GM10248 (cell line): ENCODE measurements around the gene TBC1D9.

ENCODE experiments used
- CTCF ChIA-PET: fragments of 300-600 bp; sonication (Branson Sonifier 250); formaldehyde crosslinking; extraction: SDS; loops from one replicate; lab custom pipeline; 2021; ENCODE audit warnings: antibody characterized with exemption; lab: Yijun Ruan, JAX
- POLR2A ChIA-PET: fragments of 350-650 bp; sonication (Branson Sonifier 250); formaldehyde crosslinking; extraction: SDS; loops from one replicate; lab custom pipeline; 2020; ENCODE audit warnings: antibody characterized with exemption; lab: Yijun Ruan, JAX
- DNase-seq: peaks from one replicate; pipeline ENCODE4 v3.0.0; 2012; ENCODE audit errors: extremely low spot score
- CTCF ChIP-seq: IDR thresholded peaks from 2 replicates; pipeline ENCODE4 v1.5.1; 2012; ENCODE audit warnings: mild to moderate bottlenecking, low read depth; ENCODE audit errors: extremely low read depth, missing control alignments, control extremely low read depth

TBC1D9 gene

GRCh38 chr4:140740422-140740821 is 15.8 kb downstream of the TBC1D9 start:
- no peak for TF ChIP-seq CTCF
- DNase-seq: no peak
- CTCF ChIA-PET: interaction anchor here (0.8 to 1.4 kb wide), 4 partner anchors 9 to 95 kb away, joined by 3 to 5 read pairs (median 3); partner anchors contain the start of gene TBC1D9
- POLR2A ChIA-PET: no interaction called here

DNA sequence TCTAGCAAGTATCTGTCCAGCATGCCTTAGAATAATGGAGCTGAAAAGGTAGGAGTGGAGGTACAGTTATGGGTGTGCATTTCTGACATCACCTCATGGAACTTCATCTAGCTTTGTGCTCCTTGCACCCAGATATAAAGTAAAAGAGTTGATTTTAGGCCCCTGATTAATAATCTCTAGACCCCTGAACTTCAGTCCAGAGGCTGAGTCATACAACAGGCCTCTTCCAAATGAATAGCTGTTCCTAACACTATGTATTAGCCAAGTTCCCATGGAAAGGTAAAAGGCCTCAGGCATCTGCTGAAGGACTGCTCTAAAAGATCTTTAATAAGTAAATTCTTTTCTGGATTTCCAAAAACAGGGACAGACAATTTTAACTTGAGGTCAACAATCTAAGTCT is 16.2 kb downstream of the TBC1D9 start:
- TF ChIP-seq CTCF: no peak
- ChIA-PET POLR2A (no interaction called here), CTCF (interaction anchor here (0.8 to 1.7 kb wide), 5 partner anchors 9 to 96 kb away, joined by 3 to 5 read pairs (median 3); partner anchors contain the start of gene TBC1D9)
- no peak for DNase-seq

DNA sequence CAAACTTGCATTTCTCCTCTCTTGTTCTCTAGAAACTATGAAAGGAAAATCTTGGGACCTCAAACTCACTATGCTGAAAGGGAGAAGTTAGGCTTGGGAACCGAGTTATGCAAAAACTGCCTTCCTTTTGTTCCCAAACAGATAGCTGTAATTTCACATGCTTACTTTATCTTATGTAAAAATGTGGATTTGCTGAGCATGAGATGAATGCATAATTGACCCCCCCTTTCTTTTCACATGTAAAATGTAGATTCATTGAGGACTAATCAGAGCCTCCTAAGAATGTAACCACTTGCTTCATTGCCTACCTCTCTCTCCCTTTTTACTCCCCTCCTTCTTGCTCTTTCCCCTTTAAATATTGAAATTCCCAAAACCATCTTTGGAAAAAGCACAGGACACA is 18.0 kb downstream of the TBC1D9 start:
- DNase-seq: no peak
- TF ChIP-seq CTCF: no peak
- ChIA-PET POLR2A (no interaction called here), CTCF (interaction anchor here (1.1 to 1.7 kb wide), 2 partner anchors 14 to 15 kb away, joined by 3 read pairs; no protein-coding TSS in a partner anchor)

DNA sequence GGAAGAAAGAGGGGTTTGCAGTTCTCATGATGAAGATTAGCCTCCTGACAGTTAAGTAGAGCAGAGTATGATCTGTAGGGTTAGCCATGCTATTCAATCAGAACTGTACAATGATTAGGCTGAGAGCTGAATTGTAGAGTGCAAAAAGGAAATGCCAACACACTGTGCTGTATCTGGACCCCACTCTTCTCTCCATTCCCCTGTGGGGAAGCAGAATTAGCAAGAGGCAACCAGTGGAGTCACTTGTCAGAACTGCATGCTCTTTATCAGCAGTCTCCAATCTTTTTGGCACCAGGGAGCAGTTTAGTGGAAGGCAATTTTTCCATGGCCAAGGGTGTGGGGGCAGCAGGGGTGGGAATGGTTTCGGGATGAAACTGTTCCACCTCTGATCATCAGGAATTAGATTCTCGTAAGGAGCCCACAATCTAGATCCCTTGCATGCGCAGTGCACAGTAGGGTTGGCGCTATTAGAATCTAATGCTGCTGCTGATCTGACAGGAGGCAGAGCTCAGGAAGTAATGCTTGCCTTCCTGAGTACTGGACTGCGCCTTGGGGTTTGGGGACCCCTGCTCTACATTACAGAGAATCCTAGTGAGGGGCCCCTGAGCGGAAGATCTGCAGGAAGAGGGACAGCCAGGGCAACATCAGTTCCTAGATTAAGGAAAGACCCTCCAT is 19.4 kb downstream of the TBC1D9 start:
- ChIA-PET CTCF (interaction anchor here (1.1 to 1.7 kb wide), 2 partner anchors 9 to 13 kb away, joined by 3 to 4 read pairs; no protein-coding TSS in a partner anchor), POLR2A (no interaction called here)
- DNase-seq: no peak
- no peak for TF ChIP-seq CTCF

DNA sequence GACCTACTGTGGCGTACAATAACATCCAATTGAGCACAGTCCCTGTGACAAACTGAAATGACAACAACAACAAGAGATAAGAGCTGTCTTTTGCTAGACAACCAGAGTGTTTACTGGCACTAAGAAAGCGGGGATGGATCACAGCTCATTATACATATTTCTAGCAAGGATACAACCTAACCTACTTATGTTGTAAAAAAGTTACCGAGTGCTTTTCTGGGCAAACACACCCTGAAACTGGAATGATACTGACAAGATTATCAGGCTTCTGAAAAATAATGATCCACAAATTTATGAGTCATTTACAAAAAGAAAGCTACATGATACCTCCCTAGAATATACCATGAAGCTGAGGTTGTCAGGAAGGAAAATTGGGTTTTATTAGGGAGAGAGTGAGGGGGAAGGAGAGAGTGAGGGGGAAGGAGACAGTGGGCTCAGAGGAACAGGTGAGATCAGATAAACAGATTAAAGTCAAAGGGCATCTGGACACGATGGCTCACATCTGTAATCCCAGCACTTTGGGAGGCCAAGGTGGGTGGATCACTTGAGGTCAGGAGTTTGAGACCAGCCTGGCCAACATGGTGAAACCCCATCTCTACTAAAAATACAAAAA is 20.3 kb downstream of the TBC1D9 start:
- ChIA-PET POLR2A (no interaction called here), CTCF (interaction anchor here (1.0 to 6.9 kb wide), 5 partner anchors 9 to 25 kb away, joined by 3 to 33 read pairs (median 3); no protein-coding TSS in a partner anchor)
- TF ChIP-seq CTCF: no peak
- DNase-seq: no peak

GRCh38 chr4:140735317-140735716 is 20.9 kb downstream of the TBC1D9 start:
- ChIA-PET CTCF (interaction anchor here (1.0 to 6.9 kb wide), 5 partner anchors 10 to 25 kb away, joined by 3 to 33 read pairs (median 3); no protein-coding TSS in a partner anchor), POLR2A (no interaction called here)
- no peak for DNase-seq
- TF ChIP-seq CTCF: no peak
